GM18498 (cell line): ENCODE measurements around the gene SOBP.

Experiments
- ATAC-seq: cut with Tn5 transposase; IDR thresholded peaks from one replicate; pipeline ENCODE4 v1.9.1; 2021; ENCODE audit warnings: mild to moderate bottlenecking, moderate library complexity; ENCODE audit not compliant: unreplicated experiment

The SOBP gene

GRCh38 chr6:107612762-107613415 is 123.0 kb downstream of the SOBP start:
- ATAC-seq: no peak

GRCh38 chr6:107613651-107614379 is 123.9 kb downstream of the SOBP start:
- no peak for ATAC-seq

- ATAC-seq: no peak
Measured at GRCh38 chr6:107614828-107615227, 124.9 kb downstream of the SOBP start.

GRCh38 chr6:107616775-107617174 is 126.9 kb downstream of the SOBP start:
- ATAC-seq: no peak

DNA sequence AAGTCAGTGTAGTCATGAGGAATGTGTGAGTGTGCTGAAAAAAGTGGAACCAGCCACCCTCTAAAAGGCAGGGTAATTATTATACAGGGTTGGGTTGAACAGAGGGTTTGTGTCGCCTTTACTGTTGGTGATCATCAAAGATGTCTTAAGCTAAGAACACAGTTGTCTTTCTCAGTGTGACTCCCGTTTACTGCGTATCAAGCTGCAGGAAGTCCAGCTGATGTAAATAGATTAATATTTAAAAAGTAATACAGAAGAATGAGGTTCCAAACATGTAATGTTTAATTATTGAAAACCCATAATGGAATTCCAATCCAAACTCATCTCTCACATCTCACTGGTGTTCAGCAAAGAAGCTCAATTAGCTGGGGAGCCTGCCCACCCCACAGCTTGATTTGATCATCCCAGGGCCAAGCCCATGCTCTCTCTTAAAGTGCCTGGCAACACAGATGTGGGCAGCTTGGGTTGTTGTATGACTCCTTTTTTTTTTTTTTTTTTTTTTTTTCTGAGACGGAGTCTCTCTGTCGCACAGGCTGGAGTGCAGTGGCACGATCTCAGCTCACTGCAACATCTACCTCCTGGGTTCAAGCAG is 127.5 kb downstream of the SOBP start:
- ATAC-seq: no peak

DNA sequence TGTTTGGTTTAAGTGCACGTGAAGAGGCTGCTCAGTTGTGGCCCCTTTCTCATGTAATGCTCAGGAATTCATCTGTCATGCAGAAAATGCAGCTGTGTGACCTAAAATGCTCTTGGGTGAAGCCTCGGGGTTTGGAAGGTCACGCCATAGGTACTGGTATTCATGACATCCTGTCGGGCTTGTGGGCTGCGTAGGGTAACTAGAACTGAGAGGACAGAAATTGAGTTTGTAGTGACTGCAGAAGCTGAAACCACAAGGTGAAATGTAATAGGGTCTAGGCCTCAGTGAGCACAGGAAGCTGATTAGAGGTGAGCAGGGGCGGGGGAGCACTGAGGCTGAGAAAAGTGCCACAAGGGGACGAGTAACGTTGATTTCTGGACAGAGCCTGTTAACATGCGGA is 128.8 kb downstream of the SOBP start:
- peak; percentile 97 for ATAC-seq

- ATAC-seq: no peak
Measured at GRCh38 chr6:107620732-107621131, 130.8 kb downstream of the SOBP start.

DNA sequence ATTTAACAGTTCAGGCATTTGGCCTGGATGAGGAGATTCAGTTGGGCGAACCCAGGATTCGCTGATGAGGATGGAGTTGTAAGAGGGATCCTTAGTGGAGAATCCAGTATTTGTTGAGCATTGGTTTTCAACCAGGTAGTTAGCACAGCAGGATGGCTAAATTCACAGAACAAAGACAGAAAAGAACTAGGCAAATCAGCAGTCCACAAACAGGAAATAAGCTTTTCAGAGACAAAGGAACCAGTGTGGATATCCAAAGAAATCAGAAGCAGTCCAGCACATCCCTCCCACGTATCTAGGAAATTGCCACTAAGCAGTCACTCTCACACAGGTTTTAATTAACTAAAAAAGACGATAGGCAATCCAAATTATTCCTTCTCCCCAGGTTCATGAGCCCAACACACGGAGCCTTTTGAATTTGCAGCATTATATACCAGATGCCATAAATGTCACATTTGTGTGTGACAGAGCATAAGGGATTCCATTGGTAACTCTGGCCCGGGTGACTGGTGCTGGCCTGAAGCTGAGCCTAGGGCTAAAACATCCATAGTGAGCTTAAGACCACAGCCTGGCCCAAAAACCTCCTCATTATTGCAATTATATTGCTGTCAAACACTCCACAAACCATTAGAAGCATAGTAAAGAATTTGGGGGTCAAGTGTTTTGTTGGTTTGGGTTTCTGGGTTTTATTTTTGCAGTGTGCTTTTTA is 131.5 kb downstream of the SOBP start:
- ATAC-seq: no peak

- ATAC-seq: no peak
Measured at GRCh38 chr6:107622269-107622668, 132.4 kb downstream of the SOBP start.

GRCh38 chr6:107624050-107624449 is 134.1 kb downstream of the SOBP start:
- no peak for ATAC-seq

DNA sequence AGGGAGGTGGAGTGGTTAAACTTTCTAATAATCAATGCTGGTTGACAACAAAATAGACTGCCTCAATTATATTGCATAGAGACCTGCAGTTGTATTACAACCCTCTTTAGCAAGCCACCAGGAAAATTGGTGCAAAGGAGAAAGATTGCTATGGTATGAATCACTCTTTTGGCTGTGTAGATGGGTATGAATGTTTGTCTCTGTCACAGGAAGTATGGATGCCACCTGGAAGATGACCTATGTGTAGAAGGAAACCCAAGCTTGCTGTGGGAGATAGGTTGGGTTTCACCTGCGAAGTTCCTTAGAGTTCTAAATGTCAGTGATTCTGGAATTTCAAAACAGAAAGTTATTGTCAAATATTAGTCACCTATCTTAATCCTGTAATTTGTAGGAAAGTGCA is 134.6 kb downstream of the SOBP start:
- no peak for ATAC-seq

DNA sequence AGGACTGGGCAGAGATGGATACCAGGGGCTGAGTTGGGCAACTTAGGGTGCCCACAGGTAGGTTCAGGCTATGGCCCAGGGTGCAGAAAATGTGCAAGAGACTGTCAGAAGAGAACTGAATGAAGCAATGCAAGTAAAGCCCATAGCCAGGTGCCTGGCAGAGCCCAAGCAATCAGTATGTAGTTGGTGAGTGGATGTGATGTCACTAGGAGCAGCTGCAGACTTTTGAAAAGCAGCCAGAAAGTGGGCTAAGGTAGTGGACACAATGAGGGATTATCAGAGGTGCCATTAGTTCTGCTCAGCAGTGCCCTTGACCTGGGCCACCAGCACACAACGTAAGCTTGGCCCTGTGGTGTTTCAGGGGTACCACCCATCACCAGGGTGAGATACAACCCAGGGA is 135.3 kb downstream of the SOBP start:
- ATAC-seq: no peak

DNA sequence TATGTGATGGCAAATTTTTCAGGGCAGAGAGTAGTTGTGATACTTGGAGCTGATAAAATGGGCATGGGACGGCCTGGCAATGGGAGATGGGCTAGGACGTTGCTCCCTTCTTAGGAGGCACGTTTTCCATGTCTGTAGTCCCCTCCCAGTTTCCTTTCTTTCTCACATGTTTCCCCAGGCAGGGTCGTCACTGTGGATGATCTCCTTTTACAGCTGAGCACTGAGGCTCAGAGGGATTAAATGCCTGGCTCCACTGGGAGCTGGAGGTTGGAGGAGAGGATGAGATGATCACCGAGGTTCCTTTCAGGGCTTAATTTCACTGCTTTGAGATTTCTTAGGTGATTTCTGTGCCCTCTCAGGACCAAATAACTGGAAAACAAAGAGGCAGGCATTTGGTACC is 136.7 kb downstream of the SOBP start:
- ATAC-seq: no peak

GRCh38 chr6:107627969-107628368 is 138.1 kb downstream of the SOBP start:
- no peak for ATAC-seq

- ATAC-seq: no peak
Measured at GRCh38 chr6:107628878-107629277, 139.0 kb downstream of the SOBP start.

DNA sequence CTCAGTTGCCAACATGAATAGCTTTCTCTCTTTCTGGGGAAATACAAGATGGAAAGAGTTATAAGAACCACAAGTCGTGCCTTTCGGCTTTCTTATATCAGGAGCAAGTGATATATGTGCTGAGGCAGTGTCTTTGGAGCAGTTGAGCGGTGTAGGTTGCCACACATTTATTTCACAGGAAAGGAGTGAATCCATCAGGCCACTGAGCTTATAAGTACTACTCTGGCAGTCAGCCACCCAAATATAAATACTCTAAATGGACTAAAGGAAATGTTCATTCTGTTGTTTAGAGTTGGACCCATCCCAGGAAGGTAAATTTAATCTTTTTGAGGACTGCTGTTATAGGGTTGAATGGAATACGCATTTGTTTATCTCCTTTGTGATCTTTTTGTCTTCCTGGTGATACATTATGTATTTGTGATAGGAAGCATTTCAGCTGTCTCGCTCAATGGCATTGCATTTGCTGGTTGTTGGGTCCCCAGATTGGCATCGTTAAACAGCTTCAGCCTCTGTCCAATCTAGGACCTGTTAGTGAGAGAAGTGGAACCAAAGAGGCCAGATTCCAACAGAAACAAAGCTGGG is 139.7 kb downstream of the SOBP start:
- no peak for ATAC-seq

GRCh38 chr6:107630348-107630977 is 140.5 kb downstream of the SOBP start:
- ATAC-seq: no peak

GRCh38 chr6:107632381-107633136 is 142.6 kb downstream of the SOBP start:
- ATAC-seq: no peak

DNA sequence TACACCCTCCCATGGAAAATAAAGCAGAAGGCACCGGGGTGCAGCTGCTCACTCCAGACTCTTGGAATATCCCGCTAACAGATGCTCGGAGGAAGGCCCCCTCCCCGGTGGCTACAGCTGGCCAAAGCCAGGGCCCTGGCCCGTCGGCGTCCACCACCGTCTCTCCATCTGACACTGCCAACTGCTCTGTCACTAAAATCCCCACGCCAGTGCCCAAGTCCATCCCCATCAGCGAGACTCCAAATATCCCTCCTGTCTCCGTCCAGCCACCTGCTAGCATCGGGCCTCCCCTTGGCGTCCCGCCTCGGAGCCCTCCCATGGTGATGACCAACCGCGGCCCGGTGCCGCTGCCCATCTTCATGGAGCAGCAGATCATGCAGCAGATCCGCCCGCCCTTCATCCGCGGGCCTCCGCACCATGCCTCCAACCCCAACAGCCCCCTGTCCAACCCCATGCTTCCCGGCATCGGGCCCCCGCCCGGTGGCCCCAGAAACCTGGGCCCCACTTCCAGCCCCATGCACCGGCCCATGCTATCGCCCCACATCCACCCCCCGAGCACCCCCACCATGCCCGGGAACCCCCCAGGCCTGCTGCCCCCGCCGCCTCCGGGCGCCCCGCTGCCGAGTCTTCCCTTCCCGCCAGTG is 143.9 kb downstream of the SOBP start:
- no peak for ATAC-seq
